Measurements from ENCODE around the gene COLEC12.
"Not testable (repeated sequence)": the region's sequence is repeated elsewhere in the genome, so short reads cannot be mapped to it uniquely, and the experiment has no call there.

COLEC12 gene

DNA sequence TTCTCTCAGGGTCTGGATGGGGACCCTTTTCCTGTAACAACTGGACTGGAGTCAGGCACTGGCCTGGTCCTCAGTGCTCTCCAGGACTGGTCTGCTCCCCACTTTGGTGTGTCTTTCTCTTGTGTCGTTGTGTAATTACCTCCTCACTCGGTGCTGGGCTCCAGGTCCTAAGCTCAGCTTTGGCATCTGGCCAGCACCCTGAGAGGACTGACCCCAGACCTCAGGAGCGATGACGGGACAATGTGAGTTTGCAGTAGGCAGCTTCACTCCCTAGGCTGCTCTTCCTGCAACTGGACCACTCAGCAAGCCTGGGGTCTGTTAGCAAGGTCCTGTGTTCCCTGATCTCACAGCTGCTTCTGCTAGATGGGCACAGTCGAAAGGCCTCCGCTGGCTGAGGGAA lies 93.8 kb downstream of the COLEC12 start:
- no peak for DNase-seq

DNA sequence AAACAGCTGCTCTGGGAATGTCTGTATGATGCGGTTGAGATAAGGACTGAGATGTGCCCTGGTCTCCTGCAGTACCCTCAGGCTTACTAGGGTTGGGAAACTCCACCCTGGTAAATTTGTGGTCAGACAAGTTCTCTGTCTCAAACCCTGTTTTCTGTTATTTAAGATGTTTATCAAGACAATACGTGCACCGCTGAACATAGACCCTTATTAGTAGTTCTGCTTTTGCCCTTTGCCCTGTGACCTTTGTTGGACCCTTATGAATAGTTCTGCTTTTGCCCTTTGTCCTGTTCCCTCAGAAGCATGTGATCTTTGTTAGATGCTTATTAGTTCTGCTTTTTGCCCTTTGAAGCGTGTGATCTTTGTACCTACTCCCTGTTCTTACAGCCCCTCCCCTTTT lies 95.5 kb downstream of the COLEC12 start:
- DNase-seq: not testable (repeated sequence)

DNA sequence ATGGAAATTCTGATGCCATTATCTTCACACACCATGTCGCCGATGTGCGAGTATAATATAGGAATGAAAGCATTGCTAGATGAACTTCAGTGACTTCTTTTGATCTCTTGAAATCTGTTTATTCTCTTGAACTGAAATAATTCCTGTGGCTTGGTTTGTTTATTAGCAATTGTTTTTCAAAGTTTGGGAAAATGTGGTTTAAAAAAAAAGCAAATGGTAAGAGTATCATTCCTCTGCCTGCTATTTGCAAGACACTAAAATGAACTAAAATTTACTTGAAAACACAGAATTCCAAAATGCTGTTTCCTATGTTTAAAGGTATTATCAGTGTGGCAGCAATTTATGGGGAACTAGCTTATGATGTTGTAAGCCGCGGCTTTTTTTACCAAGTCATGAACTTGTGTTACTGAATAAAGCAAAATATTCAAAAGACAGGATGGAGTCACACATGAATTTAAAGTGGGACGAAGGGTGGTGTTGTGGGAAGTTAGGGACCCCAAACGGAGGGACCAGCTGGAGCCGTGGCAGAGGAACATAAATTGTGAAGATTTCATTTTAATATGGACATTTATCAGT lies 96.4 kb downstream of the COLEC12 start:
- DNase-seq: no peak

DNA sequence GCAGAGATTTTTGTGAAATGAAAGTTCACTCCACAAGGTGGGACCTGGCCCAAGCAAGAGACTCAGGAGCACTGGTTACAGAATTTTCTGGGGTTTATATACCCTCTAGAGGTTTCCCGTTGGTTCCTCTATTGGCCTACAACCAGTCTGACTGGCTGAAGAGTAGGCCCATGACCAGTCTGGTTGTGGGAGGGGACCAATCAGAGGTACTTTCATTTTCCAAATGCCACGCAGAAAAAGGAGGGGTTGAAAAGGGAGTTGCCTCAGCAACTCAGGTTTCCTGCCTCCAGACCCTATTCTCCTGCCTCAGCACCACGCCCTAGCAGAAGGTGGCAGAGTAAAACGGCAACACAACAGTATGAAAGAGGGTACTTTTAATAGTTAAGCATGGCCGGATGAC lies 98.4 kb downstream of the COLEC12 start:
- no peak for DNase-seq

DNA sequence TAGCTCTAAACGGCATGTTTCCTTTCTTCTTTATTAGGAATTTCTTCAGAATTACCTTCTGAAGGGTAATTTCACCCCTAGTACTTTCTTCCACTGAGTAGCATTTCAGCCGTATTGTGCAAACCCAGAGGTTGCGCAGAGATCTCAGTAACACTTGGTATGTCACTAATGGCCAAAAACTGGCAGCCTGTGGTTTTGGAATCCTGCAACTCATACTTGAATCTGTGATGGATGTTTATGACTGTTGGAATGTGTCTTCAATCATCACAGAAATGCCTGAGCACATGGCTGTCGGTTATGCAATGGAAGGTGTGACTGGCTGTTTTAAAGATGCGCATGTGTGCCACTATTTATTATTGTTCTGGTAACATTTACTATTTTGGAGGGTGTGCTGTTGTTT lies 100.0 kb downstream of the COLEC12 start:
- DNase-seq: no peak

DNA sequence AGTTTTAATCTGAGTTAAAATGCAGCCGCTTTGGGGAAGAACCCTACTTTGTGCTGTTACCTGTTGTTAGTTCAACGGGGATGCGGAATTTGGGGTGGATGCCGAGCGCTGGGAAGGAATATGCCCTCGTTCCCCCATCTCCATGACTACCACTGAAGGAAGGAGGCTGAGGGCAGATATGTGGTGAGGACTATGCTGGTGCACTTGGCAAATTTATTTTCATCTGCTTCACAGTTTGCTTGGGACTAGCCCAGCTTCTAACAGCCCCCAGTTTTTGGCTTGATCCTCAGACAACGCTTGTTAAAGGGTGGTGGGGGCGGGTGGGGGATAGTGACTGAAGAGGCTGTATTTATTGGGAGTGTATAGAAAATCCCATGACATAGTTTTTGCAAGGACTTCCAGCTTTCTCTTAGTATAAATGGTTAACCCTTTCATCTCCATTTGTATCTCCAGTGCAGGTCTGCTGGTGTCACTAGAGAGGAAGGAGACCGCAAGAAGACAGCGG lies 100.8 kb downstream of the COLEC12 start:
- no peak for DNase-seq

DNA sequence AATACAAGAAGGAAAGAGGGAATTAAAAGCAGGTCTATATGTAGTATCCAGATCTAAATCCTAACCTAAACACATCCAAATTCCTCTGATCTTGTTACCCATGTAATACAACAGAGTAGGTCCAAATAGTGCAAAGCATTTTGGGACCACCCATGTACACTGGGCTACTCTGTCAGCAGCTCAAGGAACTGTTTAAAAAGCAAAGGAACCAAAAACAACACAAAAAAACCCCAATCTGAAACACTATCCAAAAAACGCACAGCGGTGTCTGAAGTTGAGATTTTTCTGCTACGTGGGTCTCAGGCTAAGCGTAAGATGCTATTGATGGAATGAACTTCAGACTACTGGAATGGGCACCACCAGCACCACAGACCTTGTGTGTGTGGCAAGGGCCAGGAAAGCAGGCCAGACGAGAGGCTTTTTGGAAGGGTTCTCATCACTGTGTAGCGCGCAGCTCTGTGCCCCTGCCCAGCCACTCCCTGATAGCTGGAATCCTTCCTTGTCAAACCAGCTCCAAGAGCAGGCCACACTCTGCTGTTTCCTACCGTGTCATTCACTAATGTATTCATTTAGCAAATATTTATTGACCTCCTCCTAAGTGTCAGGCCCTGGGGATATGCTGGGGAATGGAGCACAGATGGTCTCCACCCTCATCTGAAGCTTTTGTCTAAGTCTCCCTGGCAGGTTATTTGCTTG lies 101.4 kb downstream of the COLEC12 start:
- no peak for DNase-seq

DNA sequence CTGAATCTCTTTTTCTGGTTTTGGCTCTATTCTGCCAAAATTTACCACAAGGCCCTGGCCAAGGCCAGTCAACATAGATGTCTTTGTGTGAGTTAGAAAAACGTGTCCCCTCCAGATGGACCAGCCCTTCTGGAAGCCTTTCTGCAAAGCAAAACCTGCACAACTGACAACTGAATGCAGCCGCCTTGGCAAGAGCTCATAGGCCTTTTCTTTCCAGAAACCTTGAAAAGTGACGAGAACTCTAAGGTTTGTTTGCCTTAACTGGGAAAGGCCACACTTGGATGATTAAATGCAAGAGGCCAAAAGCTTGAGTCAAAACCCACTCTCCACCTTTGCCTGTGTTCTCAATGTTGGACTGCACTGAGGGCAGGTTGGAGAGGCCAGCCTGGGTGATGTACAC lies 103.9 kb downstream of the COLEC12 start:
- DNase-seq: no peak

DNA sequence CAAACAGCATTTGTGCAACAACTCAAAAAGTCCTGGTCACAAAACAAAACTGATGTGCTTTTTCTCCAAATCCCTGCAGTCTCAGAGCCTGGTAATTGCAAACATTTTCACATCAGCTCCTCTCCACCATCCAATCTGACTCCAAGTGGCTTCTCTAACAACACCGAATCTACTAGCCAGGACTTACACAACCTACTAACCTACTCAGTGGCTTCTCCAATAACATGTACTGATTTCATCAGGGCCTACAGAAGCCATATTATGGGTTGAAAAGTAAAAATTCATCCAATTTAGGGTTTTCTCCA lies 104.3 kb downstream of the COLEC12 start:
- DNase-seq: no peak

DNA sequence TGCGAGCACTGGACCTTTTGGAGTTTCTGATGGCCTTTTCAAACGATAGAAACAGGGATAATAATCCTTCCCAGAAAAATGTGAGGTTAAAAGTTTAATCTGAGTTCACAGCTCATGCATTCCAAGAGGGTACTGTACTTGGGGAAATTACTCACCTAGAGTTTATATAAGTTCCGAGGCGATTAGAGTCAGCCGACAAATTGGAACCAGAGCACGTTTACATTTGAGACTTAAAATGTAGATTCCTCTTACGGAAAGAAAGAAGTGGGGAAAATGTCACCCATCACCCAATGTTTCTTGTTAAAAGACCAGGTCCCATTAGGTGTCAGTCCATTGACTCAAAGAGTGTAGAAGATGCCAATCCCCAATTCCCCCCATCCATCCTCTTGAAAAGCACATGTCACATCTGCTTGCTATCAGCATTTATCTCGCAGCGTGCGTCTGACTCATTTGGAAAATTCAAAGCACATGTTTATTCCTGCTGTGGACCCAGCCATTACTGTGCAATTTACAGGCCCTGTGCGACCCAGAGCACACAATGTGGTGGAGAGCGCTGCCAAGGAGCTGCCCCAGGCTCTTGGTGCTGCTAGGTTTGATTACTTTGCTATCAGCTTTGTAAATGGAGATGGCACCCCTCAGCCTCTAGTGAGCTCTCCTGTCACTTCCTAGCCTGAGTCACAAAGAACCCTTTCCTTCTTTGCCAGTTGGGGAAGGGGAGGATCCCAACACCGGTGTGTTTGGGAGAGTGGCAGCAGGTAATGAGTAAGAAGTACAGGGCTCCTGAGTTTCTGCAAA lies 104.8 kb downstream of the COLEC12 start:
- no peak for DNase-seq

DNA sequence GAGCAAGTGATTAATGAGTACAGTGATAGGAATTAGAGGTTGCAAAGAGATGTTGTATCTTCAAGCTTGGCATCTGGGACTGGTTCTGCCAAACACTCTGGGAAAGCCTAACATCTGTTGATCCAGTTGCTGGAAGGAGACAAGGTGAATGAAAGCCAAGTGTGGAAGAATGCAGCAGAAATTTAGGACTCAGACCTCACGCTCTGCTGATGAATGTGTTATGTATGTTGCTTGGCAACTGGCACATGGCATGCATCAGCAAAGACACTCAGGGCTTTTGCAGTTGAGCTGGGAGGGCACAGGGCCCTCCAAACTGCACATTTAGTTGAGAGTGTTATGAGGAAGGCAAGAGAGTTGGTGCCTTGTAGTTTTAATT lies 105.5 kb downstream of the COLEC12 start:
- no peak for DNase-seq

DNA sequence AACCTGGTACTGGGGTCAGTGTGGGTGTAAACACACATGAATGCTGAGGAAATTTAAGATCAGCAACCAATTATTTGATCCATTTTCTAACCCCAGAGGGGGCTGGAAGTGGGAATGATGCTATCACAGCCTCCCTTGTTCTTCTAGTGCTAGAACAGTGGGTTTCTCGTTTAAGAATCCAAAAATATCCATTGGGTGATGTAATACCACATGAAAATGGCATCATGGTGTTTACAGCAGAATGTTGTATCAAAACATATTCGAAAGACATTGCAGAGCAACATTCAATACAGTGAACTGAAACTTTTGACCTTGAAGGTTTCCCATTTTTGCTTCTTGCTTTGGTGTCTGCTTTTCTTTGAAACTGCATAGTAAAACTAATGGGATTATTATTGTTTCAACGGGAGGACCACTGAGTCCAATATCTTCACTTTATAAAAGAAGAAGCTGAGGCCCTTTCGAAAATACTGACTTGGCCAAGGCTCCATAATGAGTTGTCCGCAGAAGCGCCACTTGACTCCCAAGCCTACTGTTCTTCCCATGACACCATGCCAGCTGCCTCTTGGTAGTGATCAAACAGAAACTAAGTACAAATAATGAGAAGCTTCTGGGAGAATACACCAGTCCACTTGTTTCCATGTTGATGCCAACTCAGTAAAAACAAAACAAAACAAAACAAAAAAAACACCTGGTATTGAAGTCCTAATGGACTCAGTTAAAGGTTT lies 106.1 kb downstream of the COLEC12 start:
- DNase-seq: no peak

DNA sequence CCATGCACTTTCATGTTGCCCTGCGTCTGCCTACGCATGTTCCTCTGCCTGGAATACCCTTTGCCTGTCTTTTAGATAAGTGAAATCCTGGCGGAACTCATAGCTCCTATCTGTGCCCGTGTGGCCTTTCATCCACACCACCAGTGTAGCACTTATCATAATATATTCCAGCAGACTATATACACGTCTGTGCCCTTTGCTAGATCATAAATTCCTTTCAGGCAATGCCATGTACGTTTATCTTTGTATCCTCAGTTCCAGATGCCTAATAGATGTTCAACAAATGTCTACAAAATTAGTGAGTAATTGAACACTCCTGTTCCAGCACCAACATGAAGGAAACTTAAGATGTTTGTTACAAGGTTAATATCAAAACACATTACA lies 106.9 kb downstream of the COLEC12 start:
- DNase-seq: no peak

DNA sequence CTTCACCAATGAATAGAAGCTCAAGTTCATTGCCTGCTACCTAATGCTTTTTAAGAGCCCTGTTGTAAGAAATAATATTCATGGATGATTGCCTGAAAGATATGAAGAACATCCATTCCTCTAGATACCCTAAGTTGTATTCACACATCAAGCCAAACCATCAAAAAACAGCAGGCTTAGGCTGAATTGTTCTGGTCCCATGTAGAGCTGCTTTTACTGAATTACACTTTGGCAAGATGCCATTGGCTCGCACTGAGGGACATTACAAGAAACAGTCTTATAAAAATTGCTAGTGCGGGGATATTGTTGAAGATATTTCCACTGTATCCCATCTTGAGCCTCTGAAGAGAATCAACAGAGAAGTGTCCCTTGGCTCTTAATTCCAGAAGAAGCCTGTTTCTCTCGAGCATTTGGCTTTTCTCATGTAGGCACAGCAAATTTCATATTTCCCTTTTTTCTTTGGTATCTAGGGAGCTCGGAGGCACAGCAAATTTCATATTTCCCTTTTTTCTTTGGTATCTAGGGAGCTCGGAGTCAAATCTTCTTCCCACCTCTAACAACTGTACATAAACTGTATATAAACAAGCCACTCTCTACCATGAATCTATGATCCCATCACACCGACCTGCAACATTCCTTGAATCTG lies 107.5 kb downstream of the COLEC12 start:
- DNase-seq: no peak

DNA sequence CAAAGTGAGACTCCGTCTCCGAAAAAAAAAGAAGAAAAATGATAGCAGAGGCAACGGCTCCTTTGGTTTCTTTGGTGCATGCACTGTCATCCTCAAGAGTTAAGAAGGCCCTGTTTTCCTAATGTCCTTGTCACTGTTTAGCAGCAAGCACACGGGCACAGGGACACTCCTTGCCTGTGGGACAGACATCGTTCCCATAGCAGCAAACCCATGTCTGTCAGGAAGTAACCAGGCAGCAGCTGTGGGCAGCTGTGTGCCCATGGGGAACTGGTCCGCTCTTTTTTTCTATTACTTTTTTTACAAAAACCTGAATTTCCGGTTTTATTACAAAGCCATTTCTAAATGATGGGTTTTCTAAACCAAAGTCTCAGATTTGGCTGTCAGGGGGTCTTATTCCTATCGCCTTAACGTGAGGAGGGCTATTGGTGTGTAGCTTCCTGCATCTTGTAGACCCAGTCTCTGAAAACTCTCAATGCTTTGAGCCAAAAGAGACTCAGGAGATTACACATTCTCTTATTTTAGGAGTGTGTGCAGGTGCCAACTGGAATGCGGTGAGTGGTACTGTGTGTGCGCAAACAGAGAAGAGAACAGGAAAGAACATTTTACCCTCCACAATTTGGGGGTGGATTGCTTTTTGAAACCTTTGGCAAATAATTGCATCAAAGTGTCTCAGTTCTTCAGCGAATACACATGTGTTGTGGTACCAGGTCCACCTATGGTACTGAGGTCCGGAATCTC lies 109.6 kb downstream of the COLEC12 start:
- no peak for DNase-seq

DNA sequence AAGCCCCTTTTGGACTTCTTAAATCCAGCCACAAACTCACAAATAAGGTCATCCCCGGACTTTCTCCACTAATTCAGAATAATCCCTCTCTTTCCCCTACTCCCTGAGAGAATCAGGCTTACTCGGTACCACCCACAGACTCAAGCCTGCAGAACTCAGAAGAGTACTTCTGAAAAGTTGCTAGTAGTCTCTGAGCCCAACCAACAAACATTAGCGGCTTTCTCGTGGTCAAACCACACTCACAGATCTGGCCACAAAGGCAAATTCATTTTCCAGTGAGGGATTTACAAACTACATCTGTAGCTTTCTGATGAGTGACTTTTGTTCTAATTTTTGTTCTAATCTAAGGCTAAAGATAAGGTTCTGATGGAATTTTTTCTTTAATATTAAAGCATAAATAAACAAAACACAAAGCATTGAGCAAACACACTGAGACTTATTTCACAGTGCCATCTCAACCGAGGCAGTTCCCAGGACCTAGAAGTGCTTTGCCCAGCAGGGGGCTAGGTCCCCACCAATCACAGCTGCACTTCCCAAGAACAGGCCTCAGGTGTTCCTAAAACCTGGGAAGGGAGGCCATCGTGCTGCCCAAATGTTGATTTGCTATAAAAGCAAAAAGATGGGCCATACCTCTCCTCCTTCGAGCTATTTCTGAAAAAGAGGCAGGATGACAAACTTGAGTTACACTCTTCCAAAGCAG lies 110.7 kb downstream of the COLEC12 start:
- no peak for DNase-seq

DNA sequence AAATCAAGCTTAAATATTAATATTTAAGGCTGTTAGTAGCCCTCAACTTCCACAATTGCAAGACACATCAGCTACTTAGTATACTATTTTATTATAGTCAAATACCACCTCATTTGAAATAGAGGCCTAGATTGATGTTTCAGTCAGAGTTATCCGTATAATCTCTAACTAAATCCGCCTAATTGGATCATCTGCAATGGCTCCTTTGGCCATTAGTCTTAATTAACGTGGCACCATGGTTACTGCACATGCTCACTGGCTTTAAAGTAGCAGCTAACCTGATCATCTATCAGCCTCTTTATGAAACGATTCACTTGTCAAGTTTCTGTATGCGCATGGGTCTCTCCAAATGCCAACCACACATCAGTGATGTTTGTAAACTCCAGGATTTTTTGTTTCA lies 112.3 kb downstream of the COLEC12 start:
- no peak for DNase-seq

DNA sequence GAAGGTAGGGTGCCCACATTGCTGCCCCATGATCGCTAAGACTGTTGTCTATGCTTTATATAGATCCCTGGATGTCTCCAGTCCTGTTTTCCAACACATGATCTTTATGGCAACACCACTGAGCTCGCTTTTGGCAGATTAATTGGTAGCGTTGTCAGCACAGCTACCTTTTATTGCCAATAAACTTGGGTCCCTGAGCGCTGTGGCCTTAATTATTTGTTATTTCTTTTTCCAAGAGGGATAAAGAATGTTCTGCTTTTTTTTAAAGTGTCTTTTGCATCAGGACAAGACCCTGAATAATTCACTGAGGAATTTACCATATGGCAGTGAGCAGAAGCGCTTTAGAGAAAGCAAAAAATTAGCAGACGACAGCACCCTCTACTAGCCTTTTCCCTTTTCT lies 113.5 kb downstream of the COLEC12 start:
- DNase-seq: no peak

DNA sequence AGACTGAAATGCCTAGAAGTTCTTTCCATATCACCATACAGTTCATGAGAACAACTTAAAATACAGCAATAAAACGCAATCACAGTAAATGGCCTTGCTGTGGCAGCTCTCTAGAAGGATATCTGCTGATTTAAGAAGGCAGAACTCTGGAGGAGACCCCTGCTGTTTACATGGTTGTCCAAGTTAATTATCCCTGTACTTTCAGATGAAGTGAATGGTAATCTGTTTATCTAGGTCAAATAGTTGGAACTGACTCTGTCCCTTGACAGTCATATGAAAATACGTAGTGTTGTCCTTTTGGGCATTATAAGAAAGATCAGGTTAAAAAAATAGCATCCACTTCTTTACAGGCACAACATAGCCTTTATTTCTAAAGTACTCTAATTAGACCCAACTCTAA lies 115.6 kb downstream of the COLEC12 start:
- DNase-seq: no peak

DNA sequence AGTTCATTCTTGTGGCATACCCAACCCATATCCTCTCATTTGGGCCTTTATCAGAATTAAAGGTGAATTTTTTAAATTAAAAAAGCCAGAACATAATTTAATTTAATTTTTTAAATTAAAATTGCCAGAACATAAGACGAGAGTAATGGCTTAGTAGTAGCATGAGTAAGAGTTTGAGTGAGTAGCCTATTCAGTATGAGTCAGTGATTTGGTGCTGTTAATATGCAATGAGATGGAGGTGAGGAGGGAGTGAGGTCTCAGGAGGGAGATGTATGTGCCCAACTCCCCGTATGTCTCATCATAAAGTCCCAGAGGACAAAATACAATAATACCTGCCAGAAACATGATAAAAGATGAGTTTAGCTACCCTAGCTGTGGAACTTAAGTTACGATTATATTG lies 117.4 kb downstream of the COLEC12 start:
- DNase-seq: no peak

DNA sequence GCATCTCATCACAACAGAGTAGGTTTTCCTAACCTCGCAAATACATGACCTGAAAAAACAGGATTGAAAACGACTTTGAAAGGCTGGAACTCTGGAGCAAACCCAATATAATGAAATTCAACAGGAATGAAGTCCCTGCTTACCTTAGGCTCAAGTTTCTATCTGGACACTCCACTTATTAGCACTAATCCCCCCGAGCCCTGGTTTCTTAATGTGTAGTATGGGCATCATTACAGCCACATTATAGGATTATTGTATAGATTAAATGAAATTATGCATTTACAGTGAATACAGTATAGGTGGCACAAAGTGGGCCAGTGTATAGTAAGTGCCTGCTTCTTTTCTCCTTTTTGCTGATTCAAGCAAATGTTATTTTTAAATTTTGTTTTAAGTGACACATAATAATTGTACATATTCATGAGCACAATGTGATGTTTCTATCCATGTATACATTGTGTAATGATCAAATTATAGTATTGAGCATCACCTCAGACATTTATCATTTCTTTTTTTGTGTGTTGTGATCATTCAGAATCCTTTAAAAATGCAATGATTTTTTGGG lies 118.0 kb downstream of the COLEC12 start:
- DNase-seq: no peak
